Left ventricle myocardium superior (tissue), 1 donor: Measurements from ENCODE around the gene POLR1E. TPM values are rescaled to one million over a fixed set of nuclear protein-coding genes. Genes with fewer than 3 reads are reported as not detected.

ENCODE experiments used
- ATAC-seq: fragments of 200-7000 bp; cut with Tn5 transposase; one replicate; pipeline ENCODE4 v1.9.1; 2020; ENCODE audit warnings: mild to moderate bottlenecking, moderate library complexity
- DNase-seq: peaks from one replicate; pipeline ENCODE4 v3.0.0-alpha.2; 2020
- intact Hi-C: fragments of 100-400 bp; cut with micrococcal nuclease; formaldehyde crosslinking; loops from one replicate; pipeline ENCODE4 v1.11.0; 2022
- total RNA-seq: library from RNA; stranded (reverse); fragmentation: NEBNext Ultra II Directional; extraction: Animal tissue kit (Norgen Biotek cat#: 25700); gene quantifications from one replicate; pipeline ENCODE4 v1.2.1, GENCODE V29; 2021
- donor health status: DM: no; HTN: yes; CAD: no; lungs with severe emphysema.

Gene POLR1E
- total RNA-seq, 1 donor from 2014 or later, result 10.4 TPM

DNA sequence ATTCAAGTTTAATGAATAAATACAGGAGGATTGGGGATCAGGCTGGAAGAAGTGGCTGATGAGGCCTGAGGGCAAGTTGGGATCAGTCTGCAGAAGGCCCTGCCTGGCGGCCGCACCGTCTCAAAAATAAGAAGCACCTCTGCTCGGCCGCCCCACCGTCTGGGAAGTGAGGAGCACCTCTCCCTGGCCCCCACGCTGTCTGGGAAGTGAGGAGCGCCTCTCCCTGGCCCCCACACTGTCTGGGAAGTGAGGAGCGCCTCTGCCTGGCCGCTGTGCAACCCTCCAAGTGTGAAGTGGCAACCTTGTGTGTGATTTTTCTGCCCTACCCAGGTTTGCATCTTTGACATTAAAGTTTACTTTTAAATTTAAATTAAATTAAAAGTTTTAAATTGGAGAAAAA, 35.4 kb downstream of the POLR1E start:
- DNase-seq (no peak), ATAC-seq (no peak)
- intact Hi-C loops, result no loop called here

DNA sequence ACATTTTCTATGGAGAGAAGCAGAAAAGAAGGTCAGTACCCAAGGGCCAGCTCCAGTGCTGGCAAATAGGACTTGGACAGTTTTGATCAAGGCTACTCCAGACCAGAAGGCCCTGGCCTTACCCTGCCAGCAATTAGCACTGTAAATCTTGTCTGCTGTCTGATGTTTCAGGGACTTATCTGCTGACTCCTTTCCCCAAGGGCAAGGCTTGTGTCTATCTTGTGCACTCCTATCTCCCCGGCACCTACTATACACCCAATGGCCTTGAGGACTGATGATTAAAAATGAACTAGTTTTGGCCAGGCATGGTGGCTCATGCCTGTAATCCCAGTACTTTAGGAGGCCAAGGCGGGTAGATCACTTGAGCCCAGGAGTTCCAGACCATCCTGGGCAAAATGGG, 37.2 kb downstream of the POLR1E start:
- ATAC-seq, result no peak
- intact Hi-C loops, result no loop called here

DNA sequence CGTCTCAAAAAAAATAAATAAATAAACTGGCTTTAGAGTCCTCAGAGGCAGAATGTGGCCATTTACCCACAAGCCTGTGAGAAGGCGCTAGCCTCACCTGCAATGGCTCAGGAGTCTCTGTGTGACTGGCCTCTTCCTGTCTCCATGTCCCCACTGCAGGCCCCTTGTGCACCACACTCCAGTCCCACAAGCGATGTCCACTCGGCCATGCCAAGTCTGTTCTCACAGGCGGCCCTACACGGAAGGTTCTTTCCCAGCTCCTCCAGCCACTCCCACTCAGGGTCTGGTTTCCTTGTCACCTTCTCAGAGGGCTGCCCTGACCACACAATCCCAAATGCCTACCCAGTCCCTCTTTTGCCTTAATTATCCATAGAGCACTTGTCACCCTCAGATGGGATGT, 38.2 kb downstream of the POLR1E start:
- ATAC-seq, result no peak
- intact Hi-C loops, result no loop called here
- no peak for DNase-seq

More for the DNA sequence above, 37.2 kb downstream of the POLR1E start:
- no peak for DNase-seq

DNA sequence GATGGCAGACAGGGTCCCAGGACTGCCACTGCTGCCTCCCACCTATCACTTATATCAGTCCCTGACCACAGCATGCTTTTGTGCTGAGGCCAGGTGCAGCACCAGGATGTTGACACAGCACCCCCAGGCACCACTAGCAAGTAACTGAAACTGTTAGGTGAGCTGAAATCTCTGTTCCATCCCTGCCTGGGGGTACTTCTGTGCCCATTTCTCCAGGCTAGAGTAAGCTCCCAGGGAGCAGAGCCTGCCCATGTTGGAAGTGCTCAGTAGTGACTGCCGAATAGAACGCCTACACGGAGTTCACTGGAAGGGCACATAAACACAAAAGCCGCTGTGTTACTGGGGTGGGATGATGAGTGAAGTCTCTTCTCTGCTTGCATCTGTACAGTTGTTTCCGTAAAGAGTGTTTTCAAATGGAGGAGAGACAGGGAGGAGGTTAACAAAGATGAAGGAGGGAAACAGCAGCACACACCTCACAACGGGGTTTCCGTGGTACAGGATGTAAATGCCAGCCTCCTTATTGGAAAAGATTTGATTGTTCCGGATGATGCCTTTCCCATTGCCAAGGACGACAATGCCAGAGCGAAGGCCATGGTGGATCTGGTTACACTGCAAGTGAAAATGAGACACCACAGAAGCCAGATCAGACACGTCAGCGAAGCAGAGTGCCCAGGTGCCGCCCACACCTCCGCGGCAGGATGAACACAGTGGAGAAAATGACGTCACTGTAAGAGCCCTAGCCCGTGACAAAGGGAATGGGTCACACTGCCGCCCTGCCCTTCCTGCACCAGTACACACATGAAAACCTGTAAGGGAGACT, 43.1 kb downstream of the POLR1E start:
- ATAC-seq (no peak), DNase-seq (no peak)
- intact Hi-C loops, result no loop called here

DNA sequence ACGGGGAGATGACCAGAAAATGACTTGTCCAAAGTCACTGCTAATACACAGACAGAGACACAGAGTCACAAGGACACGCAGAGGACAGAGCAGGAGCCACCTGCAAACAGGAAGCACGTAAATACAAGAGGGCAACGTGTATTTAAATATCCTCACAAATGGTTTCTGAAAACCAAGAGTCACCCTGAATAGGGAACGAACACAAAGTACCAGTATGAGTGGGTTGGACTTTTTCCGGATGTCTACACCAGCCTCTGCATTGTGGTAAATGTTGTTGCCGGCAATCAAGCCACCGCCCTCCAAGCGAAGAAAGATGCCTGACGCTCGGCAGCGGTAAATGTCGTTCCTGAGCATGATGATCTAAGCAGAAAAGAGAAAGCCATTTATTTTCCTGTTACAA, 46.0 kb downstream of the POLR1E start:
- DNase-seq (no peak), ATAC-seq (no peak)
- intact Hi-C loops, result no loop called here

DNA sequence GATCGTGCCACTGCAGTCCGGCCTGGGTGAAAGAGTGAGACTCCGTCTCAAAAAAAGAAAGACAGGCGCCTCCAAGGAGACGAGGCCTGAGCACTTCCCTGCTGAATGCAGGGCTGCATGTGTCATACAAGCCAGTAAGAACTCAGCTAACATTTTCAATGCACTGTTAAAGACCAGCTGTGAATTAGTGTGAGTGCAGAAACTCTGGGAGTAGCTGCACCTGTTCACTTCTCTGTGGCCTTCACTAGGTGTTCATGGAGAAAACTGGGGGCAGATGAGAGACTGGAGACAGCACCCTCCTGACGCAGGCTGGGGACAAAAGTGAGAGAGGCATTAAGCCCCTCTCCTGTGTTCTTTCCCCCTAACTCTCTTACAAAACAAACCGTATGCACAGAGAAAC, 48.7 kb downstream of the POLR1E start:
- no peak for ATAC-seq
- intact Hi-C loops, result no loop called here
- DNase-seq, result no peak

DNA sequence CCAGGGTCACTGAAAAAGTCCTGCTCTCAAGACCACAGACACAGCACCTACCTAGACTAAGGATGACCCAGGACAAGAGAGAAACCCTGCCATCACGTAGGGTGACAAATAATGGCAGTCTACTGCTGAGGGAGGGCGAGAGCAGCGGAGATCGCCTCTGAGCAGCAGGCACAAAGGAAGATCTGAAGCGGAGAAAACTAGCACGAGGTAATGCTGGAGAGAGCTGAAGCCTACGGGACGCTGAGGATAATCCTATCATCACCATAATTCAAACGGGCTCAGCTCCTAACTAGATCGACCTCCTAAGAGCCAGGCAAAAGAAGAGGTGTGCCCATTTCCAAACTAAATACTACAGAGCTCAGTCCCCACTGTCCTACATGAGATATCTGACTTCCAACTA, 49.2 kb downstream of the POLR1E start:
- intact Hi-C loops, result no loop called here
- ATAC-seq (no peak), DNase-seq (no peak)

DNA sequence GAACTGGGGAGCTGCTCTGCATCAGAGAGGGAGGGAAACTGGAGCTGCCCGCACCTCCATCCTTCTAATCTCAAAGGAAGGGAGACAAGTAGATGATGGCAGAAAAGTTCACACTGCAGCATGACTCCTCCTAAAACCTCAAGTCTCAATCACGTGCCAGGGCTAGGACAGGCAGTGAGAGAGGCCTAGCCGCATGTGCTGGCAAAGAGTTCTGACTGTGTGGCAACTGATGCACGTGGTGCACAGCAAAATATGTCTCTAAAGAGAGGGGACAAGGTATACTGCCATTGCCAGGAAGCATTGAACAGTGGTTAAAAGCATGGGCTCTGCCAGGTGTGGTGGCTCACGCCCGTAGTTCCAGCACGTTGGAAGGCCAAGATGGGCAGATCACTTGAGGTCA, 52.4 kb downstream of the POLR1E start:
- intact Hi-C loops, result no loop called here
- DNase-seq (no peak), ATAC-seq (no peak)

DNA sequence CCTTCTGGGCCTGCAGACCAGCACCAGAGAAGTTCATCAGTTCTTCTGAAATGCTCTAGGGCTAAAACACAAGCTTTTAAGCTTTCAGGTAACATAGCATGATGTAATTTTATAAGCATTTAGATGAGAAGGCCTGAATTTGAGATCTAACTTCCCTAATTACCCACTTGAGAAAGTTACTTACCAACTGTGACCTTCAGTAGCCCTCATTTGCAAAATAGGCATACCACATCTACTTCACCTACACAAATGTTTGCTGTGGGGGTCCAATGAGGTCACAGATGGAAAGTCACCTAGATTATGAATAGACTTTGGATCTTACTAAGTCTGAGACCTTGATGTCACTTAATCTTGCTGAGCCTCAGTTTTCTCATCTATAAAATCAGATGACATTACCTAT, 53.9 kb downstream of the POLR1E start:
- ATAC-seq (no peak), DNase-seq (no peak)
- intact Hi-C loops, result no loop called here

DNA sequence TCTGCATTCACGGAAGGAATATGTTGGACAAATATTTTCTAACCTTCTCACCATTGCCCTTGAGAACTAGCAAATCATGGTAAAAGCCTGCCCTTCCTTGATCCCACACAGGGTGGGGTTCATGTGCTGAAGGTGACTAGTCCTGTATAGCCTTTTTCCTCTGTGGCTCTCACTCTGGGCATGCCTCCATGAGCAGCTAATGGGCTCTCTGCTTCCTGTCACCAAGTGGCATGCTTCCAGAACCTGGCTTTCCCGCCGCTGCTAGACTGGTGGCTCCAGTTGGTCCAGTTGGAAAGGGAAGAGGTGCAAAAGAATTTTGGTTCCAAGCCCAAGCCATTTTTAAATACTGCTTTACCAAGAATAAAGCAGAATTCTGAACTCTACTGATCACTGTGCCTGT, 54.9 kb downstream of the POLR1E start:
- intact Hi-C loops, result no loop called here
- ATAC-seq (peak; percentile 94), DNase-seq (peak; percentile 72)

DNA sequence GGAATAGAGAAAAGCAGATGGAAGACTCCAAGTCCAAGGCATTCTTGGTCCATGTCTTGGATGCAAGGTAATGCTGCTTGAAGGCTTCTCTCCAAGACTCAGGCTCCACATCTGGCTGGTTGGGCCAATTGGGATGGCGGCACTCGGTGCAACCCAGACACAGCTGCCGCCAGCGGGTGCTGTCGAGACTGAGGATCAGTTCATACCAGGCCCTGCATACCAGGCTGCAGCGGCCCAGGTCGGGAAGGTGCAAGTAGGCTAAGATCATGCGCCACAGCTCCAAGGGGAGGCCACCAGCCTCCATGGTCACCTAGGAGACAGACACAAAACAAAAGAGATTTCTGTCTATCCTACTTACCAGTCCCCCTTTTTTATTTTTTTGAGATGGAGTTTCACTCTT, 55.7 kb downstream of the POLR1E start:
- intact Hi-C loops, result no loop called here
- ATAC-seq, result no peak
- DNase-seq, result no peak

DNA sequence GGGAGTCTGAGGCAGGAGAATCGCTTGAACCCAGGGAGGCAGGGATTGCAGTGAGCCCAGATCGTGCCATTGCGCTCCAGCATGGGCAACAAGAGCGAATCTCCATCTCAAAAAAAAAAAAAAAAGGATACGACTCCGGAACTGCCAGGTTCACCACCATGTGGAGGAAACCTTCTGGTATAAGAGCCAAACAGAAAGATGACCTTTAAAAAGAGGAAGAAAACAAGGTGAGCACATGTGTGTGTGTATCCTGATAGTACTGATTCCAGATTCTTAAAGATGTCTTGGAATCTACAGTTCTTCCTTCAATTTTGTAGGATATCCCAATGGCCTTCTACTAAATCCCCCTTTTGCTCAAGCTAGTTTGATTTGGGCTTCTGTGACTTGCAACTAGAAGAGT, 56.7 kb downstream of the POLR1E start:
- no peak for DNase-seq

DNA sequence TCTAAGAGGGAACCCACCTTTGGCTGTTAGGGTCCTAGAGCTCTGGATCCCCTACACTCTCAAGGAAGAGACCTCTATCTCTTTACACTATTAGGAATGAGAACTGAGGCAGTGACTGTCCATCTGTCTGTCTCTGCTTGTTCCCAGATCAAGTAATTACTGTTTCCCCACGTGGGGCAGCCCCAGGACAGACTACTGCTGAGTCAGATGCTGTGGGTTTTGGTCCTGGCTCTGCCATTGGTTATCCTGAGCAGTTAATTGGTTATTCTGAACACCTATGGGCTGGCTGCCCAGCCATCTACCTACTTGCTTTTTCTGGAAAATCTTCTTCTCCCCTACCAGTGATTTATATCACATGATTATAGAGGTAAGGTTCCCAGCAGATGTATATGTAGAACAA, 57.1 kb downstream of the POLR1E start:
- DNase-seq (no peak), ATAC-seq (no peak)
- intact Hi-C loops, result no loop called here

More for the DNA sequence above, 56.7 kb downstream of the POLR1E start:
- intact Hi-C loops, result no loop called here
- no peak for ATAC-seq

DNA sequence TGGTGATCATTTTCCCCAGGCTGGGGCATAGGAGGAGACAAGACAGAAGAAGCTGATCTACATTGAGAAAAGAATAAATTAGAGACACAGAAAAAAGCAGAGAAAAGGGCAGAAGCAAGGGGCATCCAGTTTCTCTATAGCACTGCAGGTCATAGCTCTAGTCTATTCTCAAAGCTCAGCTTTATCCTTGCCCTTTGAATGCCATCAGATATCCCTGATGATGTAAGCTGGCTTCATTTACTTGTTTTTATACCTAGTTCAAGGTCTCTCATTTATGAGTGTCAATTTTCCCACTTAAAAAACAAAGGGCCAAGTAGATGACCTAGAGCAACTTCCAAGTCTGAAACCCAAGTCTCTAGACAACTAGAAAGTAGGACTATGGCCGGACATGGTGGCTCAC, 57.7 kb downstream of the POLR1E start:
- DNase-seq, result no peak
- intact Hi-C loops, result no loop called here
- ATAC-seq, result no peak

DNA sequence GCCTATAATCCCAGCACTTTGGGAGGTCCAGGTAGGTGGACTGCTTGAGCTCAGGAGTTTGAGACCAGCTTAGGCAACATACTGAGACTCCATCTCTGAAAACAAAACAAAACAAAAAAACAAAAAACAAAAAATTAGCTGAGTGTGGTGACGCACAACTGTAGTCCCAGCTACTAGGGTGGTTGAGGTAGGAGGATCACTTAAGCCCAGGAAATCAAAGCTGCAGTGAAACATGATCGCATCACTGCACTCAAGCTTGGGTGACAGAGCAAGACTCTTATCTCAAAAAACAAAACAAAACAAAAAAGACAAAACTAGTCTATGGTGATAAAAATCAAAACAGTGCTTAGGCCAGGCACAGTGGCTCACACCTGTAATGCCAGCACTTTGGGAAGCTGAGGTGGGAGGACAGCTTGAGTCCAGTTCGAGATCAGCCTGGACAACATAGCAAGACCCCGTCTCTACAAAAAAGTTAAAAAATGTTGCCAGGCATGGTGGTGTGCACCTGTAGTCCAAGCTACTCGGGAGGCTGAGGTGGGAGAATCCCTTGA, 61.7 kb downstream of the POLR1E start:
- no peak for DNase-seq
- intact Hi-C loops, result no loop called here
- no peak for ATAC-seq

DNA sequence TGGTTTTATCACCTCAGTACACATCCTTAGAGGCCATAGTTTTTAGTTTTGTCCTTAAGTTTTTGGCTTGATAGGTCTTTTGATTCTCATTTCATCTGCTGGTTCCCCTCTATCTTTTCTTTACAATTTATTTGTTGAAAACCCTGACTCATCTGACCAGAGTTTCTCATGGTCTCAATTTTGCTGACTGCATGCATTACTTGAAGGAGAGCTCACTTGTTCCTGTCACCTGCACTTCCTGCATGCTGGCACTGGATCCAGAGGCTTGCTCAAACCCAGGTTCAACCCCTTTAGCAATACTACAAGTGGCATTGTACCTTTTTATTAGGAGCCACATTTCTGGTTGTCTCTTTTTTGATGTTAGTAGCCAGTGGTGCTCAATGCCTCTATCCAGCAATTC, 63.8 kb downstream of the POLR1E start:
- no peak for ATAC-seq
- intact Hi-C loops, result no loop called here
- DNase-seq, result no peak

DNA sequence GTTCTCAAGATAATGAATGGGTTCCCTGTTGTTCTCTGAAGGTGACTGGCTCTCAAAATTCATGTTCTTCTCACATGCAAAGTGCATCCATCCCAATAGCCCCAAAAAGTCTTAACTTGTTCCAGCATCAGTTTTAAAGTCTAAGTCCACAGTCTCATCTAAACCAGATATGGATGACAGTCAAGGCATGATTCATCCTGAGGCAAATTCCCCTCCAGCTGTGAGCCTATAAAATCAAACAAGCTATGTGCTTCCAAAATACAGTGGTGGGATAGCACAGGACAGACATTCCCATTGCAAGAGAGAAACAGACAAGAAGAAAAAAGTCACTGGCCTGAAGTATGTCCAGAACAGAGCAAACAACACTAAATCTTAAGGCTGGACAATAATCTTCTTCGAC, 65.0 kb downstream of the POLR1E start:
- no peak for ATAC-seq
- intact Hi-C loops, result no loop called here
- no peak for DNase-seq

DNA sequence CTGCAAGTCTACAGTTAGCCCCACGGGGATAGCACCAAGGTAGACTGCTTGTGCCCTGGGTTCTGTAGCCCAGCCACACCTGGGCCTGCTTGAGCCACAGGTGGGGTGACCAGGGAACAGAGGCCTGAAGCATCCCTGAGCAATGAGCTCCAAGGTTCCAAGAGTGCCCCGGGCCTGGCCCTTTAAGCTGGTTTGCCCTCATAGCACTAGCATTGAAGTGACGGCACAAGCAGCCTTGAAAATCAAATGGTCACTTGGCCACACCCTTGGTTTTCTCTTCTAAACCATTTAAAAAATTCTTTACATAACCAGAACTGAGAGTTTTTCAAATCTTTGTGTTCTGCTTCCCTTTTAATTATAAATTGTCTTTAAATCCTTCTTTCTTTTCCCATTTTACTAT, 65.7 kb downstream of the POLR1E start:
- no peak for ATAC-seq
- intact Hi-C loops, result no loop called here
- no peak for DNase-seq

DNA sequence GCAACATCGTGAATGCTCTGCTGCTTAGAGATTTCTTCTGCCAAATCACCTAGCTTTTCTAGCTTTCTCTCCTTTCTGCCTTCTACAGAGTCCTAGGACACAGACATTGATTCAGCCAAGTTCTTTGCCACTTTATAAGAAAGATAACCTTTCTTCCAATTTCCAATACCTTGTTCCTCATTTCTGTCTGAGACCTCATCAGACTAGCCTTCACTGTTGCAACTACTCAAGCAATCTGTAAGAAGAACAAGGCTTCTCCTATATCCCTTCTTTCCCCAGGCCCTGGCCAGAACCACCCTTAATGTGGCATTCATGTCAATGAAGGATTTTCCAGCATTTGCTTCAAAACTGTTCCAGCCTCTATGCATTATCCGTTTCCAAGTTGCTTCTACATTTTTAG, 66.1 kb downstream of the POLR1E start:
- DNase-seq, result no peak
- intact Hi-C loops, result no loop called here
- ATAC-seq, result no peak
